Fibroblast of mammary gland (primary cell): ENCODE data around the gene EPHA10.
A peak's percentile ranks its signal among the peaks of the same experiment; 100 is the strongest.

ENCODE experiments used
- DNase-seq: peaks from one replicate; pipeline ENCODE4 v3.0.0-alpha.2; 2010; ENCODE audit warnings: low read depth
- H3K4me3 ChIP-seq: 2 replicates; pipeline ENCODE4 v1.5.1; 2011; ENCODE audit warnings: low read depth, mild to moderate bottlenecking, low read length, moderate library complexity; ENCODE audit not compliant: control insufficient read depth
- CTCF ChIP-seq: conservative IDR thresholded peaks from 2 replicates; pipeline ENCODE4 v1.5.1; 2011; ENCODE audit warnings: low read depth, low read length, inconsistent platforms; ENCODE audit not compliant: control insufficient read depth, insufficient read depth

Gene EPHA10

GRCh38 chr1:37807555-37808368 is 42.8 kb upstream of the EPHA10 start, which contains the start of the genes C1orf122 and YRDC:
Gene C1orf122, plus strand, starts transcription at chr1:37807790. Its CDS starts 615 bp downstream, at chr1:37808405.
Gene YRDC, minus strand, starts transcription at chr1:37808208. Its CDS starts 28 bp downstream, at chr1:37808180.
- TF ChIP-seq CTCF = no peak

GRCh38 chr1:37807220-37807554 is 42.3 kb upstream of the EPHA10 start:
- H3K4me3 ChIP-seq = peak overlapping the region; percentile 90
- TF ChIP-seq CTCF = no peak
- DNase-seq = no peak

More at GRCh38 chr1:37807555-37808368, 42.8 kb upstream of the EPHA10 start, which contains the start of the genes C1orf122 and YRDC:
- H3K4me3 ChIP-seq = peak within 1 kb of the TSS; percentile 90
- DNase-seq = peak; percentile 88

- H3K4me3 ChIP-seq = no peak overlapping the region
- TF ChIP-seq CTCF = no peak
- no peak for DNase-seq
Measured at GRCh38 chr1:37802439-37802838, 37.5 kb upstream of the EPHA10 start.

- H3K4me3 ChIP-seq = no peak overlapping the region
- TF ChIP-seq CTCF = no peak
- DNase-seq = peak; percentile 52
Measured at GRCh38 chr1:37797750-37798345, 32.9 kb upstream of the EPHA10 start.

- no peak overlapping the region for H3K4me3 ChIP-seq
- TF ChIP-seq CTCF = no peak
Measured at GRCh38 chr1:37795340-37796125, 30.6 kb upstream of the EPHA10 start.

More at GRCh38 chr1:37795340-37796125, 30.6 kb upstream of the EPHA10 start:
- DNase-seq = peak; percentile 41
